IPS-20b (cell line): Measurements from ENCODE around the gene EFNA4.

Source experiments
- H3K27ac ChIP-seq: one replicate; pipeline ENCODE4 v1.5.1; 2013; ENCODE audit warnings: low read length
- H3K27me3 ChIP-seq: 2 replicates; pipeline ENCODE4 v1.6.1; 2013; ENCODE audit warnings: mild to moderate bottlenecking, low read length, inconsistent platforms; ENCODE audit not compliant: insufficient read depth
- H3K36me3 ChIP-seq: 2 replicates; pipeline ENCODE4 v1.6.1; 2013; ENCODE audit warnings: low read depth, mild to moderate bottlenecking, inconsistent platforms, low read length, moderate library complexity; ENCODE audit not compliant: insufficient read depth
- H3K4me1 ChIP-seq: 2 replicates; pipeline ENCODE4 v1.6.1; 2013; ENCODE audit warnings: mild to moderate bottlenecking, control low read depth, inconsistent platforms, low read length, moderate library complexity; ENCODE audit not compliant: insufficient read depth
- H3K4me3 ChIP-seq: 2 replicates; pipeline ENCODE4 v1.5.1; 2013; ENCODE audit warnings: mild to moderate bottlenecking, low read length, inconsistent platforms
- H3K9ac ChIP-seq: 2 replicates; pipeline ENCODE4 v1.6.1; 2013; ENCODE audit warnings: low read depth, mild to moderate bottlenecking, inconsistent platforms, low read length, moderate library complexity
- H3K9me3 ChIP-seq: 2 replicates; pipeline ENCODE4 v1.6.1; 2013; ENCODE audit warnings: mild to moderate bottlenecking, low read depth, low read length, inconsistent platforms; ENCODE audit not compliant: insufficient read depth

The EFNA4 gene

GRCh38 chr1:155060736-155061135 lies 2.8 kb upstream of the EFNA4 start:
- Histone ChIP-seq H3K27ac (no peak overlapping the region), H3K4me3 (no peak overlapping the region), H3K9me3 (no peaks in the 10 kb centered on the region), H3K36me3 (peaks cover 15% of the 10 kb centered on the region; the same call in 1 of the 2 replicates), H3K4me1 (peaks cover 9% of the 10 kb centered on the region; the same call in 1 of the 2 replicates), H3K9ac (no peak overlapping the region), H3K27me3 (peaks cover 12% of the 10 kb centered on the region; the same call in 1 of the 2 replicates)

GRCh38 chr1:155061381-155062150 lies 2.0 kb upstream of the EFNA4 start:
- Histone ChIP-seq H3K27ac (no peak overlapping the region), H3K27me3 (peaks cover 12% of the 10 kb centered on the region; the same call in 1 of the 2 replicates), H3K36me3 (peaks cover 13% of the 10 kb centered on the region; the same call in 1 of the 2 replicates), H3K4me1 (peaks cover 9% of the 10 kb centered on the region; the same call in 1 of the 2 replicates), H3K9me3 (no peaks in the 10 kb centered on the region), H3K9ac (no peak overlapping the region), H3K4me3 (peak overlapping the region; percentile 87; the same call in 1 of the 2 replicates)

- H3K9ac ChIP-seq, result no peak overlapping the region
These were observed 1.3 kb upstream of the EFNA4 start for GRCh38 chr1:155062151-155062686.

GRCh38 chr1:155062702-155063411 lies 683 bp upstream of the EFNA4 start:
- Histone ChIP-seq H3K9ac (peak overlapping the region; percentile 87; the same call in 1 of the 2 replicates), H3K4me3 (peak overlapping the region; percentile 87)

More at GRCh38 chr1:155062151-155062686, 1.3 kb upstream of the EFNA4 start:
- Histone ChIP-seq H3K27ac (no peak overlapping the region), H3K4me3 (peak overlapping the region; percentile 87; the same call in 1 of the 2 replicates), H3K9me3 (no peaks in the 10 kb centered on the region), H3K4me1 (peaks cover 9% of the 10 kb centered on the region; the same call in 1 of the 2 replicates), H3K27me3 (peaks cover 12% of the 10 kb centered on the region; the same call in 1 of the 2 replicates), H3K36me3 (peaks cover 17% of the 10 kb centered on the region; the same call in 1 of the 2 replicates)

GRCh38 chr1:155064111-155064831 lies 731 bp downstream of the EFNA4 start:
- H3K9me3 ChIP-seq, result no peaks in the 10 kb centered on the region
- H3K9ac ChIP-seq, result peak overlapping the region; percentile 87; the same call in 1 of the 2 replicates
- peak overlapping the region; percentile 87 for H3K4me3 ChIP-seq
- peaks cover 28% of the 10 kb centered on the region for H3K36me3 ChIP-seq
- peaks cover 12% of the 10 kb centered on the region; the same call in 1 of the 2 replicates for H3K27me3 ChIP-seq
- peaks cover 9% of the 10 kb centered on the region; the same call in 1 of the 2 replicates for H3K4me1 ChIP-seq
- H3K27ac ChIP-seq, result no peak overlapping the region

More at GRCh38 chr1:155062702-155063411, 683 bp upstream of the EFNA4 start:
- Histone ChIP-seq H3K27me3 (peaks cover 12% of the 10 kb centered on the region; the same call in 1 of the 2 replicates), H3K9me3 (no peaks in the 10 kb centered on the region), H3K4me1 (peaks cover 9% of the 10 kb centered on the region; the same call in 1 of the 2 replicates), H3K27ac (no peak overlapping the region), H3K36me3 (peaks cover 21% of the 10 kb centered on the region; the same call in 1 of the 2 replicates)

- no peak overlapping the region for H3K27ac ChIP-seq
- peaks cover 12% of the 10 kb centered on the region; the same call in 1 of the 2 replicates for H3K27me3 ChIP-seq
- H3K4me3 ChIP-seq, result peak overlapping the region; percentile 87
- peaks cover 9% of the 10 kb centered on the region; the same call in 1 of the 2 replicates for H3K4me1 ChIP-seq
- peaks cover 31% of the 10 kb centered on the region for H3K36me3 ChIP-seq
- no peaks in the 10 kb centered on the region for H3K9me3 ChIP-seq
- H3K9ac ChIP-seq, result peak overlapping the region; percentile 87; the same call in 1 of the 2 replicates
These were observed 1.4 kb downstream of the EFNA4 start for GRCh38 chr1:155064832-155065429.

GRCh38 chr1:155066777-155067176 lies 3.2 kb downstream of the EFNA4 start:
- Histone ChIP-seq H3K9me3 (no peaks in the 10 kb centered on the region), H3K4me3 (no peak overlapping the region), H3K27me3 (peaks cover 26% of the 10 kb centered on the region), H3K9ac (no peak overlapping the region), H3K4me1 (peaks cover 12% of the 10 kb centered on the region; the same call in 1 of the 2 replicates), H3K27ac (no peak overlapping the region), H3K36me3 (peaks cover 31% of the 10 kb centered on the region)

GRCh38 chr1:155068599-155068998 lies 5.1 kb downstream of the EFNA4 start:
- Histone ChIP-seq H3K9me3 (no peaks in the 10 kb centered on the region), H3K27ac (no peak overlapping the region), H3K27me3 (peaks cover 32% of the 10 kb centered on the region), H3K9ac (no peak overlapping the region), H3K4me1 (peaks cover 23% of the 10 kb centered on the region), H3K4me3 (no peak overlapping the region), H3K36me3 (peaks cover 31% of the 10 kb centered on the region)

- H3K4me1 ChIP-seq, result peaks cover 23% of the 10 kb centered on the region
- no peak overlapping the region for H3K9ac ChIP-seq
- H3K27me3 ChIP-seq, result peaks cover 36% of the 10 kb centered on the region
- H3K4me3 ChIP-seq, result peak overlapping the region; percentile 77; the same call in 1 of the 2 replicates
- no peaks in the 10 kb centered on the region for H3K9me3 ChIP-seq
- H3K36me3 ChIP-seq, result peaks cover 31% of the 10 kb centered on the region
- no peak overlapping the region for H3K27ac ChIP-seq
These were observed 6.1 kb downstream of the EFNA4 start for GRCh38 chr1:155069551-155070157.

- Histone ChIP-seq H3K27ac (no peak overlapping the region), H3K27me3 (peaks cover 41% of the 10 kb centered on the region), H3K4me3 (peak overlapping the region; percentile 77), H3K9me3 (no peaks in the 10 kb centered on the region), H3K9ac (peak overlapping the region; percentile 66; the same call in 1 of the 2 replicates), H3K4me1 (peaks cover 19% of the 10 kb centered on the region), H3K36me3 (peaks cover 31% of the 10 kb centered on the region)
These were observed 6.7 kb downstream of the EFNA4 start for GRCh38 chr1:155070158-155070621.
